Heart left ventricle (tissue), 16 donors: ENCODE measurements around the gene IGDCC3. TPM values are rescaled to one million over a fixed set of nuclear protein-coding genes. Genes with fewer than 3 reads are reported as not detected.

Experiments
- ATAC-seq, 4 donors: fragments of 200-7000 bp; cut with Tn5 transposase; one replicate each; pipeline ENCODE4 v1.9.1; 2020 to 2022; ENCODE audit warnings: moderate library complexity in 4 of 4, mild to moderate bottlenecking in 3 of 4, moderate number of reproducible peaks in 1 of 4
- DNase-seq, 5 donors: peaks; one replicate each; pipeline ENCODE4 v3.0.0-alpha.2; 2020
- H3K27ac ChIP-seq, 12 donors: fragments of 200-600 bp; sonication (generic) in 4 of 12; one replicate each; pipeline versions ENCODE4 v1.5.0 to v1.8.0; 2016 to 2022; ENCODE audit warnings: mild to moderate bottlenecking in 2 of 12
- H3K27me3 ChIP-seq, 9 donors: fragments of 200-600 bp; sonication (generic) in 2 of 9; one replicate each; pipeline versions ENCODE4 v1.5.1 to v1.8.0; 2016 to 2022; ENCODE audit warnings: mild to moderate bottlenecking in 3 of 9
- H3K36me3 ChIP-seq, 9 donors: fragments of 200-600 bp; sonication (generic) in 2 of 9; one replicate each; pipeline versions ENCODE4 v1.5.0 to v1.8.0; 2018 to 2022; ENCODE audit warnings: mild to moderate bottlenecking in 2 of 9
- H3K4me1 ChIP-seq, 12 donors: fragments of 200-600 bp; sonication (generic) in 4 of 12; one replicate each; pipeline versions ENCODE4 v1.5.0 to v1.8.0; 2016 to 2022; ENCODE audit warnings: mild to moderate bottlenecking in 3 of 12
- H3K4me3 ChIP-seq, 12 donors: fragments of 200-600 bp; sonication (generic) in 4 of 12; one replicate each; pipeline versions ENCODE4 v1.5.0 to v1.8.0; 2017 to 2022; ENCODE audit warnings: mild to moderate bottlenecking in 9 of 12, moderate library complexity in 4 of 12
- H3K9me3 ChIP-seq, 12 donors: fragments of 200-600 bp; sonication (generic) in 4 of 12; one replicate each; pipeline versions ENCODE4 v1.5.0 to v1.8.0; 2016 to 2022; ENCODE audit warnings: mild to moderate bottlenecking in 1 of 12
- POLR2A ChIP-seq, 2 donors: fragments of 450-650 bp; IDR thresholded peaks; one replicate each; pipeline ENCODE4 v1.6.1; 2017; ENCODE audit warnings: antibody characterized with exemption in 2 of 2, mild to moderate bottlenecking in 2 of 2, moderate library complexity in 2 of 2
- WGBS, 4 donors: extraction: QIAGEN DNeasy Blood & Tissue Kit in 2 of 4; methylation state at CpG; one replicate each; pipeline versions ENCODE4 v1.1.5 to v1.1.7; 2013 to 2018; 5-methylcytosine and 5-hydroxymethylcytosine counted together
- intact Hi-C, 10 donors: fragments of 100-400 bp; cut with DNase I; formaldehyde crosslinking; loops; one replicate each; pipeline versions ENCODE4 v1.11.1 to v1.14.2; 2022
- polyA plus RNA-seq, 2 donors: library from polyadenylated mRNA; stranded (reverse); fragments of 200-250 nt; gene quantifications; one replicate each; pipeline ENCODE4 v1.2.3, GENCODE V29; 2013
- total RNA-seq, 9 donors: library from RNA; depleted of rRNA in 2 of 9; stranded (reverse); fragments of >200 nt in 2 of 9; fragmentation: NEBNext Ultra II Directional in 3 of 9; extraction: Animal tissue kit (Norgen Biotek cat#: 25700) in 3 of 9; gene quantifications; one replicate each; pipeline versions ENCODE4 v1.1.0 to v1.2.4, GENCODE V29; 2016 to 2023
- TF ChIP-seq, protein P1 (sequence below), 12 donors: fragments of 200-600 bp; sonication (generic) in 4 of 12; IDR thresholded peaks; one replicate each; pipeline versions ENCODE4 v1.5.0 to v1.8.0; 2018 to 2022; ENCODE audit warnings: antibody characterized with exemption in 12 of 12, mild to moderate bottlenecking in 5 of 12
- donor health status: ischemic (EF 13 %, LVEDD 7.1; RV severe dilation, severe dysfunction).
- donor health status: healthy with polysubstance abuse.
- donor health status: DM: no; HTN: yes; CAD: no.
- donor health status: DM: no; HTN: no; CAD: no.
- donor health status: ischemic (EF 25% LVEDD 6.9; RV normal size, moderate dysfunction).
- donor health status: ischemic (EF 25% LVEDD 5.7; RV mildly dilated, moderate dysfunction).
- donor health status: healthy.
- donor health status: DM: yes; HTN: yes; CAD: no.
- donor health status: ischemic (EF 35%, LVEDD 5.7; RV mildly dilated, moderate dysfunction).
- donor health status: nonischemic (EF 11% LVEDD 7.7; RV severe dilation, severe dysfunction).
- donor health status: DM: yes; HTN: yes; CAD: no.
- donor health status: PGD.
- donor health status: ischemic (EF 29% LVEDD 5.4; RV normal size, mild dysfunction).
- donor health status: nonischemic (EF 23%, LVEDD 6.1; RV moderate dilation, normal function).

The IGDCC3 gene
- total and polyA plus RNA-seq, 11 donors = 0.07 to 0.33 (median 0.16) TPM; not detected in 7

DNA sequence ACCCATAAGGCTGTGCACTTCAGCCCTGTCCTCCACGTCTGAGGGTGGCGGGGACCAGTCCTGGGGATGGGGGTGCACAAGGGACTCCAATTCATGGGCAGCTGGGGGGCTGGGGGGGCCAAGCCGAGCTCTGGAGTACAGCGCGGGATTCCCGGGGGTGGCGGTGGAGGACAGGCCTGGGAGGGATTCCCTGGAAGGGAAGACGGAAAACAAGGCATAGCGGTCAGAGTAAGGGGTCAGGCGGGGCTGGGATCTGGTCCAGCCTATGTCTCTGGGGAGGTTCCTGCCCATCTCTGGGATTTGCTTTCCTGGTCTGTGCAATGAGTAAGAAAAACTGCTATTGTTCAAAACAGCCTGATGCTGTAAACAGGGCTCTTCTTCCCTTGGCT, 8.1 kb upstream of the IGDCC3 start:
- Histone ChIP-seq H3K4me1 (peaks cover 0 to 25% (median 16%) of the 10 kb centered on the region in 12 donors), H3K9me3 (no peaks in the 10 kb centered on the region), H3K27ac (peak overlapping the region in 5 of 12 donors; percentile 9 to 65 (median 39)), H3K36me3 (no peaks in the 10 kb centered on the region), H3K27me3 (no peaks in the 10 kb centered on the region), H3K4me3 (peak overlapping the region in 9 of 12 donors; percentile 33 to 58 (median 44))
- WGBS, 4 donors = 25 to 47% (median 33%) methylated on average over 7 to 10 of the region's 10 CpGs
- intact Hi-C loops = loop anchor here (1.0 to 10.0 kb wide), 6 partner anchors 63 to 191 kb away; partner anchors contain the start of gene CILP (in 1 of the 10)
- no peak for TF ChIP-seq POLR2A (IDR thresholded peaks at IDR 0.05)
- TF ChIP-seq, protein P1, sequence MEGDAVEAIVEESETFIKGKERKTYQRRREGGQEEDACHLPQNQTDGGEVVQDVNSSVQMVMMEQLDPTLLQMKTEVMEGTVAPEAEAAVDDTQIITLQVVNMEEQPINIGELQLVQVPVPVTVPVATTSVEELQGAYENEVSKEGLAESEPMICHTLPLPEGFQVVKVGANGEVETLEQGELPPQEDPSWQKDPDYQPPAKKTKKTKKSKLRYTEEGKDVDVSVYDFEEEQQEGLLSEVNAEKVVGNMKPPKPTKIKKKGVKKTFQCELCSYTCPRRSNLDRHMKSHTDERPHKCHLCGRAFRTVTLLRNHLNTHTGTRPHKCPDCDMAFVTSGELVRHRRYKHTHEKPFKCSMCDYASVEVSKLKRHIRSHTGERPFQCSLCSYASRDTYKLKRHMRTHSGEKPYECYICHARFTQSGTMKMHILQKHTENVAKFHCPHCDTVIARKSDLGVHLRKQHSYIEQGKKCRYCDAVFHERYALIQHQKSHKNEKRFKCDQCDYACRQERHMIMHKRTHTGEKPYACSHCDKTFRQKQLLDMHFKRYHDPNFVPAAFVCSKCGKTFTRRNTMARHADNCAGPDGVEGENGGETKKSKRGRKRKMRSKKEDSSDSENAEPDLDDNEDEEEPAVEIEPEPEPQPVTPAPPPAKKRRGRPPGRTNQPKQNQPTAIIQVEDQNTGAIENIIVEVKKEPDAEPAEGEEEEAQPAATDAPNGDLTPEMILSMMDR (IDR thresholded peaks at IDR 0.05) = peak in 1 of 12 donors; percentile 6
- DNase-seq (peak in 3 of 5 donors; percentile 54 to 67 (median 59)), ATAC-seq (peak; percentile 54 to 74 (median 58))

DNA sequence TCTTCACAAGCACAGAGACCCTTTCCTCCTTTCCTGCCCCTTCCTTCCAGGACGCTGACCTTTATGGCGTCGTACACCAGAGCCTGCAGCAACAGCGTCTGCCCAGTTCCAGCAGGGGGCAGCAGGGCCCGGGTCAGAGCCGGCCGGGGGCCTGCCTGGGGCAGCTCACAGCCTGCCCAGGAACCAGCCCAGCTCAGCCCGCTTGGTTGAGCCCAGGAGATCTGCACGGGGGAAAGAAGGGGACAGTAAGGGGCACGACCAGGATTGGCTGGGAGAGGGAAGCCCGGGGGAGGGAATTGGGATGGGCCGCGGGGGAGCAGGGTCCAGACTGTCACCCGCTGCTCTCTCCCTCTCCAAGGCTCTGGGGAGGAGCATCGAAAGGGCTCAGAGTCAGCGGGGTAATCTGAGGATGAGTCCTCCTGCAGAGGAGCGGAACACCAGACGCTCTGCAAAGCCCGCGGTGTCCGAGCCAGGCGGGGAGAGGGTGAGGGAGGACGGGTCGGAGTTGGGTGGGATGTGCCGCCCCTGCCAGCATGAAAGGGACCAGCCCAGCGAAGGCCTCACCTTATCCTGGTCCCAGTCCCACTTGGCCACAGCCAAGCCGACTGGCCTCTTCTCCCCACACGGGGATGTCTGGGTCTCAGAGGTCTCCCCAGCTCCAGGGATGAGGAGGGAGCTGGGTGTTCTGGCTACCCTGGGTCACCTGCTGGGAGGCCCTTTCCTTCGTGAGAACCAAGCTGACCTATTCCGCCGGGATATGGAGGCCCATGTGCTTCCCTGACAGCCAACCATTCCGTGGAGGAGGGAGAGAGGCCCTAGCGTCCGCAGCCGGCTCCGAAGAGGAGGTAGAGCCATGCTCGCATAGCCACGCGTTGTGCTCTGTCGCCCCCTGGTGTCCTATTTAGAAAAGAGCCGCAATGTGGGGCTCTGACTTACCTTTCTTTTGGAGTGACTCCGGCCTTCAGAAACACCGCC, 7.4 kb upstream of the IGDCC3 start:
- peaks cover 0 to 25% (median 16%) of the 10 kb centered on the region in 12 donors for H3K4me1 ChIP-seq
- WGBS, 4 donors = 8 to 13% (median 11%) methylated on average over 20 to 43 of the region's 43 CpGs
- intact Hi-C loops = loop anchor here (1.0 to 10.0 kb wide), 6 partner anchors 62 to 190 kb away; partner anchors contain the start of gene CILP (in 1 of the 10)
- peak overlapping the region in 11 of 12 donors; percentile 7 to 58 (median 39) for H3K4me3 ChIP-seq
- no peak for TF ChIP-seq POLR2A (IDR thresholded peaks at IDR 0.05)
- TF ChIP-seq, protein P1 (IDR thresholded peaks at IDR 0.05) = peak; percentile 76 to 92 (median 86)
- no peaks in the 10 kb centered on the region for H3K9me3 ChIP-seq
- ATAC-seq = peak; percentile 90 to 96 (median 94)
- peak; percentile 82 to 89 (median 85) for DNase-seq
- H3K27me3 ChIP-seq = peaks cover 0 to 4% (median 0%) of the 10 kb centered on the region in 9 donors
- H3K27ac ChIP-seq = peak overlapping the region in 7 of 12 donors; percentile 9 to 65 (median 39)
- no peaks in the 10 kb centered on the region for H3K36me3 ChIP-seq

DNA sequence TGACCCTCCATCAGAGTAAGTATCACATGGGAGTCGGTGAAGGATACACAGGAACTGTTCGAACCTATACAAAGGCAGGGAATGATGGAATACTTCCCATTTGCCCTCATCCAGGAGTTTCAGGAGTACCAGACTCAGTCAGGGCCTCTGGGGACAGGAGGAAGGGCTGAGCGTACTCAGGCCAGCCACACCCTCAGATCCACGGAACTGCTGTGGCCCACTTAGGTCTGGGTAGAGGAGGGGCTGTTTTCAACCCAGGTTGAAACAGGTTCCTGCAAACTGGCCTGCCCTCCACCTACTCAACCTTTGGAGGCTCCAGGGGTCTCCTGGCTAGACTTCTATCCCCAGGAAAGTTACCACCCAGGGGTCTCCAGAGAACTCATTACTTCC, 6.7 kb upstream of the IGDCC3 start:
- H3K27ac ChIP-seq = peak overlapping the region in 2 of 12 donors; percentile 35 to 51
- TF ChIP-seq, protein P1 (IDR thresholded peaks at IDR 0.05) = no peak
- TF ChIP-seq POLR2A (IDR thresholded peaks at IDR 0.05) = no peak
- no peaks in the 10 kb centered on the region for H3K9me3 ChIP-seq
- intact Hi-C loops = loop anchor here in 3 of 10 donors (2.0 to 10.0 kb wide), 3 partner anchors 66 to 190 kb away; partner anchors contain the start of gene CILP (in 1 of the 3)
- H3K4me1 ChIP-seq = peaks cover 0 to 25% (median 16%) of the 10 kb centered on the region in 12 donors
- H3K4me3 ChIP-seq = peak overlapping the region in 4 of 12 donors; percentile 33 to 58 (median 46)
- peaks cover 0 to 11% (median 0%) of the 10 kb centered on the region in 9 donors for H3K27me3 ChIP-seq
- 46 to 64% (median 56%) methylated on average over 4 of the region's 4 CpGs for WGBS, 4 donors
- DNase-seq (no peak), ATAC-seq (no peak)
- no peaks in the 10 kb centered on the region for H3K36me3 ChIP-seq
